ENCODE data around the gene SREBF2.
"Not testable (repeated sequence)": the region's sequence is repeated elsewhere in the genome, so short reads cannot be mapped to it uniquely, and the experiment has no call there.

Gene SREBF2

GRCh38 chr22:41842996-41843970 lies 10.4 kb downstream of the SREBF2 start:
- DNase-seq = peak; percentile 38

GRCh38 chr22:41844036-41844435 lies 11.1 kb downstream of the SREBF2 start:
- DNase-seq = no peak

- DNase-seq = no peak
Observed at GRCh38 chr22:41844513-41844912, 11.6 kb downstream of the SREBF2 start.

GRCh38 chr22:41845380-41846267 lies 12.7 kb downstream of the SREBF2 start:
- DNase-seq = peak; percentile 93

GRCh38 chr22:41846268-41846987 lies 13.5 kb downstream of the SREBF2 start:
- DNase-seq = no peak

- DNase-seq = no peak
Observed at GRCh38 chr22:41847300-41847699, 14.4 kb downstream of the SREBF2 start.

- DNase-seq = peak; percentile 91
Observed at GRCh38 chr22:41848468-41848867, 15.6 kb downstream of the SREBF2 start.

GRCh38 chr22:41856469-41856868 lies 23.6 kb downstream of the SREBF2 start:
- no peak for DNase-seq

GRCh38 chr22:41857155-41857859 lies 24.4 kb downstream of the SREBF2 start:
- DNase-seq = peak; percentile 86

GRCh38 chr22:41857860-41858199 lies 24.9 kb downstream of the SREBF2 start:
- DNase-seq = no peak

GRCh38 chr22:41862160-41862529 lies 29.2 kb downstream of the SREBF2 start:
- DNase-seq = no peak

GRCh38 chr22:41862530-41863266 lies 29.8 kb downstream of the SREBF2 start:
- DNase-seq = no peak

- no peak for DNase-seq
Observed at GRCh38 chr22:41863472-41863871, 30.6 kb downstream of the SREBF2 start.

- no peak for DNase-seq
Observed at GRCh38 chr22:41868556-41868955, 35.7 kb downstream of the SREBF2 start.

GRCh38 chr22:41870081-41870480 lies 37.2 kb downstream of the SREBF2 start:
- not testable (repeated sequence) for DNase-seq

- no peak for DNase-seq
Observed at GRCh38 chr22:41870786-41871185, 37.9 kb downstream of the SREBF2 start.

- DNase-seq = no peak
Observed at GRCh38 chr22:41873391-41873790, 40.5 kb downstream of the SREBF2 start.

GRCh38 chr22:41874090-41874489 lies 41.2 kb downstream of the SREBF2 start:
- no peak for DNase-seq

GRCh38 chr22:41875531-41876270 lies 42.8 kb downstream of the SREBF2 start:
- DNase-seq = no peak

GRCh38 chr22:41876275-41876674 lies 43.4 kb downstream of the SREBF2 start:
- DNase-seq = no peak

GRCh38 chr22:41876675-41877074 lies 43.8 kb downstream of the SREBF2 start:
- DNase-seq = no peak

All from hematopoietic multipotent progenitor cell treated with erythropoietin and hydrocortisone succinate and interleukin-3 and kit ligand, for 6 days (in vitro differentiated cells).